GM08714 (cell line): Measurements from ENCODE around the gene OASL.

ENCODE experiments used
- H3K4me3 ChIP-seq: fragments of 200-500 bp; sonication (Bioruptor generic); 2 replicates; pipeline ENCODE4 v1.5.1; 2014; ENCODE audit warnings: mild to moderate bottlenecking, low read length, inconsistent platforms
- ZNF274 ChIP-seq: IDR thresholded peaks from 2 replicates; pipeline ENCODE4 v1.6.1; 2012; ENCODE audit warnings: mild to moderate bottlenecking, low read depth, low read length

OASL gene

GRCh38 chr12:120979862-120980696 is 59.0 kb downstream of the OASL start:
- no peak for TF ChIP-seq ZNF274
- no peak overlapping the region for H3K4me3 ChIP-seq

DNA sequence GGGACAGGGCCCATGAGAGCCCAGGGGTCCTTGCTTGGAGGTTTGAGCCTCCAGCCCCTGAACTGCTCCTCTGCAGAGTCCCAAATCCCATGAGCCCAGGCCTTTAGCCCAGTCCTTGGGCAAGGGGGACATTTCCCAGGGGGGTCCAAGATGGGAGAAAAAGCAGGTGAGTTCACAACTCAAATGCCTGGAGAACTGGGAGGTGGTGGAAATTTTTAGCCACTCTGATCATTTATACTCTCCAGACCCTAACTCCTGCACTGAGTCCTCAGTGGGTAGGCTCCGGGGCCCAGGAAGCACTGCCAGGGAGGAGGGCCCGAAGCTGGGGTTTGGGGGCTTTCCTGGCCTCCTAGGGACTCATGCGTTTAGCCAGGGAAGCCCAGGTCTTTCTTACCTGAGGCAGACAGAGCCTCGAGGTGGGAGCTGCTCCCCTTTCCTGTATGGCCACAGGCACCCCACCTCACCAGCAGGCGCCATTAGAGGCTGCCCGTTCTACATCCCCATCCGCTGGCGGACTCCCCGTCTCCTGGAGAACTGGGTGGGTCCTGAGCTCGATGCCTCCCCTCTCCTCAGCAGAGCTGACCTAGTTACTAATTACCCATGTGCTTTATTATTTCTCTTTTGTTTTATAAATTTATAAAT is 59.7 kb downstream of the OASL start:
- no peak overlapping the region for H3K4me3 ChIP-seq
- TF ChIP-seq ZNF274, result no peak

DNA sequence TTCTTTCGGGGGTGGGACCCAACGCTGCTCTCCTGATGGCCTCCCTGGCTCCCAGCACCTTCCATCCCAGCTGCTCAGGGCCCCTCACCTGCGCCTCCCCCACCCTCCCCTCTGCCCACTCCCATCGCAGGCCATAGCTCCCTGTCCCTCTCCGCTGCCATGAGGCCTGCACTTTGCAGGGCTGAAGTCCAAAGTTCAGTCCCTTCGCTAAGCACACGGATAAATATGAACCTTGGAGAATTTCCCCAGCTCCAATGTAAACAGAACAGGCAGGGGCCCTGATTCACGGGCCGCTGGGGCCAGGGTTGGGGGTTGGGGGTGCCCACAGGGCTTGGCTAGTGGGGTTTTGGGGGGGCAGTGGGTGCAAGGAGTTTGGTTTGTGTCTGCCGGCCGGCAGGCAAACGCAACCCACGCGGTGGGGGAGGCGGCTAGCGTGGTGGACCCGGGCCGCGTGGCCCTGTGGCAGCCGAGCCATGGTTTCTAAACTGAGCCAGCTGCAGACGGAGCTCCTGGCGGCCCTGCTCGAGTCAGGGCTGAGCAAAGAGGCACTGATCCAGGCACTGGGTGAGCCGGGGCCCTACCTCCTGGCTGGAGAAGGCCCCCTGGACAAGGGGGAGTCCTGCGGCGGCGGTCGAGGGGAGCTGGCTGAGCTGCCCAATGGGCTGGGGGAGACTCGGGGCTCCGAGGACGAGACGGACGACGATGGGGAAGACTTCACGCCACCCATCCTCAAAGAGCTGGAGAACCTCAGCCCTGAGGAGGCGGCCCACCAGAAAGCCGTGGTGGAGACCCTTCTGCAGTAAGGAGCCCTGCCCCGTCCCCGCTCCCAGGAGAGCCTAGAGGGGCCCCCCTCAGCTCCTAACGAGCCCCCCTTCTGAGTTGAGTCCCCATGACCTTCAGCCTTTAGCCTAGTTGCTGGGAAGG is 60.5 kb downstream of the OASL start, which contains the start of gene HNF1A:
Gene HNF1A (plus strand): TSS at position 248 of the 924 bp plus-strand sequence. CDS start 226 bp downstream, at position 474.
- no peak within 1 kb of the TSS for H3K4me3 ChIP-seq
- no peak for TF ChIP-seq ZNF274

- no peak overlapping the region for H3K4me3 ChIP-seq
- TF ChIP-seq ZNF274, result no peak
These were observed 61.3 kb downstream of the OASL start for GRCh38 chr12:120977531-120978295.

DNA sequence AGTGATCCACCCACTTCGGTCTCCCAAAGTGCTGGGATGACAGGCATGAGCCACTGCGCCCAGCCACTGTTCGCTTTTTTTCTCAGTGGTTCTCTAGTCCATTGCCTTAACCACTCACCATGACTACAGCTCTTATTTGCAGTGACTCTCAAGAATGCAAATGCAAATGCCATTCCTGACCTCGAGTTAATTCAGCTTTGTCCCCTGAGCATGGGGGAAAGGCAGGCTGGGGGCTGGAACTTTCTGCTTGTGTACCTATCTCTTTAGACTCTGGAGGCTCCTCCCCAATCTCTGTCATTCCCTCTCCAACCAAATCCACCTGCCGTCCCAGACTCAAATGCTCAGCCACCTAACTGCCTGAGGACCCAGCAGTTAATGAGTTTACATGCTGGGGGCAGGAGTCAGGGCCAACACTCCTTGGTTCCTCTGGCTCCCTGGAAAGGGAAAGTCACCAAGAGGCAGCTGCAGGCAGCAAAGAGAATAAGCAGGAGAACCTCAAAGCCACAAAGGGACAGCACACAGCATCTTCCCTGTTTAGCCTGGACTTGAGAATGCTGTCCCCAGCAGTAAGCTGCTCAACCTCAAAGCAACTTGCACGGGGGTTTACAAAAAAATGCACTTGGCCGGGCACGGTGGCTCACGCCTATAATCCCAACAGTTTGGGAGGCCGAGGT is 66.0 kb downstream of the OASL start:
- no peak for TF ChIP-seq ZNF274
- H3K4me3 ChIP-seq, result no peak overlapping the region

DNA sequence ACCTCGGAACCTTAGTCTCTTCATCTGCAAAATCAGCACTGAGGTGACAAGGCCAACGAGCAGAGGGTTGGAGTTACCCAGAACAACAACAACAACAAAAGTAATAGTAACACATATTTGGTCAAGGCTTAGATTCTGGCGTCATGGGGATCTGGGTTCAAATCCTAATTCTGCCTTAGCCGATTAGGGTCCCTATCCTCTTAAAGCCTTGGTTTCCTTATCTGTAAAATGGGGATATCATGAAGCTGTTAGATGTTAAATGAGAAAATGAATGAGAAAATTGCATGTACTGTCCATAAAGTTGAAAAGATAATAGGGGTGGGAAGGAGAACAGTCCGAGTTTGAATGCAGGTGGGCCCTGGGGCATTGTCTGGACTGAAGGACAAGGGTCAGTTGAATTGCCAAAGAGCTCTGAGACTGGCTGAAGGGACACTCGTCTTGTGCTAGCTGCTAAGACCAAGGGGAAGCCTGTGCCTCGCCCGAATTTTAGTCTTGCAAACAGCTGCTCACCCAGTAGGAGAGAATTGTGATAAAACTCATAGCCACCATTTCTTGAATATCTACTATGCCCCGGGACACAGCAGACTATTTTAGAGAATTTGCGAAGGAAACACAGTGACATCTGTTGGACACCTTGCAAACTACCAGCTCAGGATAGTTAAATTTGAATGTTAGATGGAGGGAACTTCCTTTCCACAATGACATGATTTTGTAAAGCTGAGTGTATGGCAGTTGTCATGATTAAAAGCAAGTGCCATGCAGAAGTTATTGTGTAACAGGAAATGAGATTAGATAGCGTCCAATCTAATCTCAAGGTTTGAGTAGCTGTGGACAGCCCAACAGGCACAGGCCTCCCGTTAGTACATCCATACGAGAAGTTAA is 67.5 kb downstream of the OASL start:
- TF ChIP-seq ZNF274, result no peak
- no peak overlapping the region for H3K4me3 ChIP-seq

GRCh38 chr12:120970310-120970709 is 68.7 kb downstream of the OASL start:
- no peak overlapping the region for H3K4me3 ChIP-seq
- no peak for TF ChIP-seq ZNF274
